HG03039 (cell line): ENCODE data around the gene MACROD2.

Source experiments
- ATAC-seq: cut with Tn5 transposase; IDR thresholded peaks from one replicate; pipeline ENCODE4 v1.9.1; 2021; ENCODE audit warnings: mild to moderate bottlenecking, moderate library complexity; ENCODE audit not compliant: unreplicated experiment

MACROD2 gene

DNA sequence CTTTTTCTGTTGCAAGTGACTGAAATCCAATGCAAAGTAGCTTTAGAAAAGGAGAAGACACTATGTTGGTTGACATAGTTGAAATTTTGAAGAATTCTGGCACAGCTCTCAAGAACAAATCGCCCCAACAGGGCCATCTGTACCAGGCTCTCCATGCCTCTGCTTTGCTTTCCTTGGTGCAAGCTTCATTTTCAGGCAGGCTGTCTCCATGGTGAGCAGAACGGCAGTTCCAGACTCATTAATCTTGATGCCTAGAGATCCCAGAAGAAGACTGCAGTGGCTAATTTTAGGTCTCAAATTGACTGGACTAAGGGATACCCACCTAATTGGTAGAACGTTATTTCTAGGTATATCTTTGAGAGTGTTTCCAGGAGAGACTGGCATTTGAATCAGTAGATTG lies 1292.8 kb downstream of the MACROD2 start:
- ATAC-seq = no peak

- no peak for ATAC-seq
These were observed 1294.0 kb downstream of the MACROD2 start for GRCh38 chr20:15289337-15289736.

- no peak for ATAC-seq
These were observed 1297.1 kb downstream of the MACROD2 start for GRCh38 chr20:15292405-15292804.

DNA sequence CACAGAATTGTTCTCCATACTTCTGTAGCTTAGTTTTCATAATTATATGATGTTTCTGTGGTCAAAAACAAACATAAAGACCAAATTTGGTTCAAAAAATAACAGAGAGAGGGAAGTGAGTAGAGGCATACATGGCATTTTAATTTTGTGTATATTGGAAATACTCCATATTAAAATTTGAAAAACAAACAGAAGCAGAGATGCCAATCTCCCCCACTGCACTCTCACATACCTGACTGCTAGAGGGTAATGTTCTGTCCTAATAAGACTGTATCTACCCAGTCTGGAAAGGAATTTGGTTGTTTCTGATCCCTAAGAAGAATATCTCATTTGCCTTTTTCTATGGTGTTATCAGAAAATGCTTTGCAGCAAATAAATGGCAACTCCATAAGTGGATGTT lies 1301.1 kb downstream of the MACROD2 start:
- ATAC-seq = no peak

GRCh38 chr20:15297059-15297875 lies 1302.0 kb downstream of the MACROD2 start:
- ATAC-seq = no peak

GRCh38 chr20:15302075-15302474 lies 1306.8 kb downstream of the MACROD2 start:
- no peak for ATAC-seq

DNA sequence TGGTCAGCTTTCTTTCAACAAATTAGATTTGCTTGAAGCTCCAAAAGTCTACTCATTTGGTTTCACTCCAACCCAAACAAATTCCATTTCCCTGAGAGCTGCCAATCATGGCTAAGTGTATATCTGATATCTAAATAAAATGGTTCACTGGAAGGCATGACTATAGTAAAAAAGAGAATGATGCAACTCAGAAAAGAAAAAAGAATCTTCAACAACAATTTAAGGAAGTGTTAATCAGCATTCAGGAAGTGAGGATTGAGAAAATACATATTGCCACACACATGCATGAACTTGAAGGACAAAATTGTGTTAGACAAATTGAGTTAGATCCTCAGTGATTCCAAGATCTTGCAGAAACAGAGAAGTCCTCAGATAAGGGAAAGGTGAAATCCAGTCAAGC lies 1315.0 kb downstream of the MACROD2 start:
- no peak for ATAC-seq

- no peak for ATAC-seq
These were observed 1321.2 kb downstream of the MACROD2 start for GRCh38 chr20:15316556-15316955.

DNA sequence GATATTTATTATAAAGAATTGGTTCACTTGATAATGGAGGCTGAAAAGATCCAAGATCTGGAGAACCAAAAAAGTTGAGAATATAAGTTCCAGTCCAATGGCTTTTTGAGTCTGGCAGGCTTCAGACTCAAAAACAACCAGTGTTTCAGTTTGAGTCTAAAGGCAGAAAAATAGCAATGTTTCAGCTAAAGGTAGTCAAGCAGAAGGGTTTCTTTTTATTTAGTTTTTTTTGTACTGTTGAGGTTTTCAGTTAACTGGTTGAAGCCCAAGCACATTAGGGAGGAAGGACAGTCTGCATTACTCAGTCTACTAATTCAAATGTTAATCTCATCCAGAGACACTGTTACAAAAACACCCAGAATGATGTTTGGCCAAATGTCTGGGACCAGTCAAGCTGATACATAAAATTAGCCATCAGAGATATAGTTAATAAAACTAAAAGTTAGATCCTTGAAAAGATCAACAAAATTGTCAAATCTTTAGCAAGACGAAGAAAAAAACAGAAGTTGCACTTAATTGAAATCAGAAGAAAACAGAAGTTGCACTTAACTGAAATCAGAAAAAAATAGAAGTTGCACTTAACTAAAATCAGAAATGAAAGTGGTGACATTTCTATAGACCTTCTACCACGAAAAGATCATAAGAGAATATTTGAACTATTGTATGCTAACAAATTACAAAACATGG lies 1322.4 kb downstream of the MACROD2 start:
- peak; percentile 76 for ATAC-seq

DNA sequence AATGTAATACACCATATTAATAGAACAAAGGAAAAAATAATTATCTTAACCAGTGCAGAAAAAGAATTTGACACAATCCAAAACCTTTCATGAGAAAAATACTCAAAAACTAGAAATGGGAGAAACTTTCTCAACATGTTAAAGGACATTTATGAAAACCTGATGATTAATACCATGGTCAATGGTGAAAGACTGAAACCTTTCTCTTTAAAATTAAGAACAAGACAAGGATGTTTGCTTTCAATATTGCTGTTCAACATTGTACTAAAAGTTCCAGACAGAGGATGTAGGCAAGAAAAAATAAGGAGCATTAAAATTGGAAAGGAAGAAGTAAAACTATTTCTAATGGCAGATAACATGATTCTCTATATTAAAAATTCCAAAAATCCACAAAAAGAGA lies 1323.4 kb downstream of the MACROD2 start:
- peak; percentile 36 for ATAC-seq

GRCh38 chr20:15319439-15319838 lies 1324.1 kb downstream of the MACROD2 start:
- no peak for ATAC-seq

GRCh38 chr20:15320941-15321340 lies 1325.6 kb downstream of the MACROD2 start:
- no peak for ATAC-seq

DNA sequence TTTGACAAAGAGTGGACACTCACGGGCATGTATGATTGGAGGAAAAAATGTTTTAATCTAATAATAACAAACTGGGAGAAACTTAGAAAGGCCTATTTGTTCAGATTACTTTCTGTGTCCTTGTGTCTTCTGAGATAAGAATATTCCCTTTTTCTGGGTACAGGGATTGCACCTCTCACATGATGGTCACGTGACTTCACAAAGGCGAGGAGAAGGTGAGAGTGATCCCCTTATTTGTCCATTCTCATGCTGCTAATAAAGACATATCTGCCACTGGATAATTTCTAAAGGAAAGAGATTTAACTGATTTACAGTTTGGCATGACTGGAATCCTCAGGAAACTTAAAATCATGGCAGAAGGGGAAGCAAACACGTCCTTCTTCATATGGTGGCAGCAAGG lies 1331.8 kb downstream of the MACROD2 start:
- ATAC-seq = no peak

DNA sequence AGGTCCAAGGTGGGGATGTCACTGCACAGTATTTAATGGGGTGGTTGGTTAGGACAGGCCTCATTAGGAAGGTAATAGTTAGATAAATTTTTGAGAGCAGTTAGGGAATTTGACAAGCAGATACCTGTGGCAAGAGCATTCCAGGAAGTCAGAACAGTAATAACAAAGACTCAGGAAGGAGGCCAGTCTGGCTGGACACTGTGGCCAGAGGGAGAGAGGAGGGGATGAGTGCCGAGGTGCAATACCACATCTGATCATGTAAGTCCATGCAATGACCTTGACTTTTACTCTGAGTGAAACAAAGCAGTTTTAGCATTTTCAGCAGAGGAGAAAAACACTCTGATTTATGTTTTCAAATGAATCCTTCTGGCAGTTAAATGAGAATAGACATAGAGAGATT lies 1332.8 kb downstream of the MACROD2 start:
- no peak for ATAC-seq

DNA sequence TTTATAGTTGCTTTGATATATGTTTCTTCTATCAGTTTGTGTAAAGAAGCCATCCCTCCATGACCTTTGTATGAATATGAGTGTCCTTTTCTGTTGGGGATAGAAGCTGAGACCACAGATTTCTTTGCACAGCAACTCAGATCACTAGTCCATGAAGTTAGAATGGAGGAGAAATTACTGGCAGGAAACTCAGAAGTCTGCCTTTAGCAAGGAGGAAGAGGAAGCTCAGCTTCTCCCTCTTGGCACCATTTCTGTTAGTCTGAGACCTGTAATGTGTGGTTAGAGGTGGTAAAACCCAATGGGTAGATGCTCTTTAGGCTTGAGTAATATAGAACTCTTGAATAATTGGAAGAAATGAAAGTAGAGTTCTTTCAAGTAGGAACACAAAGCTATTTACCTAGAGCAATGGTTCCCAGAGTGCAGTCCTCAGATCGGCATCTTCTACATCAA lies 1337.4 kb downstream of the MACROD2 start:
- ATAC-seq = peak; percentile 68

GRCh38 chr20:15333170-15333569 lies 1337.9 kb downstream of the MACROD2 start:
- ATAC-seq = peak; percentile 19

- ATAC-seq = no peak
These were observed 1340.7 kb downstream of the MACROD2 start for GRCh38 chr20:15336011-15336410.

DNA sequence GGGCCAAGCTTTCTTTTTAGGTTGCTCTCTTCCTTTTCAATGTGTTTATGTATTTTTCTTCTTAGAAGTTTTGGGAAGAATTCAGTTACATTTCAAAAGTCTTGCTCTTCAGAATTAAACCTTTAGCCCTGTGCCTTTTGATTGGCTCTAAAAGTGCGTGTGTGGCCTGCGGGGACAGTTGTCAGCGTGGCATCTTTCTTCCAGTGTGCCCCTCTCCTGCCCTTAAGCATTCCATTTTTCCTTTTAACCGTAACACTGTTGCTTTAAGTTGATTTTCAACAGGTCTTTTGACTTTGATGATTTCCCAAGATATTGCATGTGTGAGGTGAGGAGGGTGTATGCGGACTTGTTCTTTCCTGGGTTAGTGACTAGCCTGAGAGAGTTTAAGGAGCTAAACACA lies 1341.2 kb downstream of the MACROD2 start:
- ATAC-seq = no peak

DNA sequence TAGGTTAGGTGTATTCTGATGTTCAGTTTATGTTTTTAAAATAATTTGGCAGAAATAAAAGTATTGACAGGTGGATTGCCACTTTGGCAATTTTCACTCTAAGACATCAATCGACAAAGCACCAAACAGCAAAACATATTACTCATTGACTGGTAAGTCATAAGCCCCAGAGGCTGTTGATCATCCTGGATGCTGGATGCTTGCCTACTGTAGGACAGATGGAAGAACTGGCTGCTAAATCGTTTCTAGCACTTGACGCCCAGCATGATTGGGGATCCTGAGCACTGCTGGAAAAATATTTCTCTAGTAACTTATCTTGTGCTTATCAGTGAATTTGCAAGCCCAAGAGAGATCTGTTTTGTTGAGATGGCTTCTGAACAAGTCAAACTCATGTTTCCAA lies 1343.9 kb downstream of the MACROD2 start:
- ATAC-seq = no peak

- ATAC-seq = no peak
These were observed 1347.7 kb downstream of the MACROD2 start for GRCh38 chr20:15342991-15343523.

DNA sequence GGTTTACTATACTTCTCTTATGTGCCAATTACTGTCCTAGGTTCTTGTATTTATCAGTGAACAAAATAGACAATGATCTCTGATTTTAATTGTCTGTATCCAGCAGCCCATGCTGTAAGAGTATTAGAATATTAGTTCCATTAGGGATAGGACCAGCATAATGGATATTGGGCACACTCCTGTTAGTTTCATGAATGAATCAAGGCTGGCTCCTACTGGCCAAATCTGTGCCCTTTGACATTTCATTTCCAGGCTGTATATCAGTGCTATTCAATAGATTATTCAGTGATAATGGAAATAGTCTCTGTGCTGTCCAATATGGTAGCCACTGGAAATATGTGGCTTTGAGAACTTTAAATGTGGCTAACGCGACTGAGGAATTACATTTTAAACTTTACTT lies 1350.0 kb downstream of the MACROD2 start:
- ATAC-seq = no peak

- ATAC-seq = no peak
These were observed 1351.5 kb downstream of the MACROD2 start for GRCh38 chr20:15346657-15347280.
